ENCODE results near the gene EYS. TPM values are rescaled to one million over a fixed set of nuclear protein-coding genes. Genes with fewer than 3 reads are reported as not detected.

EYS gene
- total RNA-seq, 6 experiments from 2014 or later, result 0.18 TPM; not detected in 5

- H3K36me3 Mint-ChIP-seq (ENCODE audit: low read depth), result no peaks in the 10 kb centered on the region
- no peak for TF ChIP-seq CTCF (IDR thresholded peaks at IDR 0.05)
- no peaks in the 10 kb centered on the region for H3K4me1 Mint-ChIP-seq (ENCODE audit: low read depth)
- no peak overlapping the region for H3K4me3 Mint-ChIP-seq
- peaks cover 54% of the 10 kb centered on the region for H3K9me3 Mint-ChIP-seq
- no peak for DNase-seq
- no peak overlapping the region for H3K27ac Mint-ChIP-seq
- H3K27me3 Mint-ChIP-seq (ENCODE audit: insufficient read depth), result no peaks in the 10 kb centered on the region; the same call in 1 of the 2 replicates
These were observed 590.7 kb downstream of the EYS start for GRCh38 chr6:65116326-65116725.

- Mint-ChIP-seq H3K27me3 (ENCODE audit: insufficient read depth) (no peaks in the 10 kb centered on the region; the same call in 1 of the 2 replicates), H3K4me1 (ENCODE audit: low read depth) (no peaks in the 10 kb centered on the region), H3K27ac (no peak overlapping the region), H3K36me3 (ENCODE audit: low read depth) (no peaks in the 10 kb centered on the region), H3K9me3 (peaks cover 40% of the 10 kb centered on the region), H3K4me3 (no peak overlapping the region)
- no peak for TF ChIP-seq CTCF (IDR thresholded peaks at IDR 0.05)
- no peak for DNase-seq
These were observed 593.4 kb downstream of the EYS start for GRCh38 chr6:65113581-65113980.

GRCh38 chr6:65112435-65112834 is 594.6 kb downstream of the EYS start:
- DNase-seq, result no peak
- Mint-ChIP-seq H3K36me3 (ENCODE audit: low read depth) (no peaks in the 10 kb centered on the region), H3K9me3 (peaks cover 29% of the 10 kb centered on the region), H3K4me1 (ENCODE audit: low read depth) (no peaks in the 10 kb centered on the region), H3K27ac (no peak overlapping the region), H3K4me3 (no peak overlapping the region), H3K27me3 (ENCODE audit: insufficient read depth) (no peaks in the 10 kb centered on the region)
- no peak for TF ChIP-seq CTCF (IDR thresholded peaks at IDR 0.05)

- Mint-ChIP-seq H3K27me3 (ENCODE audit: insufficient read depth) (no peaks in the 10 kb centered on the region), H3K4me1 (ENCODE audit: low read depth) (no peaks in the 10 kb centered on the region), H3K36me3 (ENCODE audit: low read depth) (no peaks in the 10 kb centered on the region), H3K27ac (no peak overlapping the region), H3K4me3 (no peak overlapping the region), H3K9me3 (peaks cover 19% of the 10 kb centered on the region)
- no peak for DNase-seq
- no peak for TF ChIP-seq CTCF (IDR thresholded peaks at IDR 0.05)
These were observed 597.0 kb downstream of the EYS start for GRCh38 chr6:65110031-65110430.

- H3K27ac Mint-ChIP-seq, result no peak overlapping the region
- no peaks in the 10 kb centered on the region for H3K27me3 Mint-ChIP-seq (ENCODE audit: insufficient read depth)
- H3K9me3 Mint-ChIP-seq, result peaks cover 8% of the 10 kb centered on the region
- no peak for TF ChIP-seq CTCF (IDR thresholded peaks at IDR 0.05)
- H3K4me3 Mint-ChIP-seq, result no peak overlapping the region
- no peak for DNase-seq
- no peaks in the 10 kb centered on the region for H3K36me3 Mint-ChIP-seq (ENCODE audit: low read depth)
- H3K4me1 Mint-ChIP-seq (ENCODE audit: low read depth), result no peaks in the 10 kb centered on the region
These were observed 608.7 kb downstream of the EYS start for GRCh38 chr6:65098349-65098748.

- H3K27me3 Mint-ChIP-seq (ENCODE audit: insufficient read depth), result no peaks in the 10 kb centered on the region
- H3K4me3 Mint-ChIP-seq, result no peak overlapping the region
- no peak for TF ChIP-seq CTCF (IDR thresholded peaks at IDR 0.05)
- no peak overlapping the region for H3K27ac Mint-ChIP-seq
- peaks cover 44% of the 10 kb centered on the region for H3K9me3 Mint-ChIP-seq
- H3K36me3 Mint-ChIP-seq (ENCODE audit: low read depth), result 0 out of 2 replicates have a peak, but pooled peaks cover 4% of the 10 kb centered on the region
- DNase-seq, result no peak
- H3K4me1 Mint-ChIP-seq (ENCODE audit: low read depth), result no peaks in the 10 kb centered on the region
These were observed 615.5 kb downstream of the EYS start for GRCh38 chr6:65091561-65091960.

Measured in HFFc6 (cell line).